WTC11 (cell line): ENCODE data around the gene PAK1. TPM values are rescaled to one million over a fixed set of nuclear protein-coding genes. Genes with fewer than 3 reads are reported as not detected.

Experiments
- ATAC-seq: fragments of 200-7000 bp; cut with Tn5 transposase; 2 replicates; pipeline ENCODE4 v1.10.0; 2021; ENCODE audit warnings: mild to moderate bottlenecking, moderate library complexity
- CTCF ChIA-PET: fragments of 300-600 bp; sonication (Branson Sonifier 250); formaldehyde crosslinking; loops from one replicate; lab custom pipeline; 2021; ENCODE audit warnings: antibody characterized with exemption; lab: Charles Lee
- POLR2A ChIA-PET: fragments of 350-600 bp; sonication (Branson Sonifier 250); formaldehyde crosslinking; loops from one replicate; lab custom pipeline; 2021; ENCODE audit warnings: antibody characterized with exemption; lab: Charles Lee
- DNase-seq: peaks from one replicate; pipeline ENCODE4 v3.0.0; 2021; ENCODE audit warnings: low spot score
- H3K27ac Mint-ChIP-seq: 2 replicates; pipeline ENCODE4 v1.8.0; 2021; ENCODE audit warnings: mixed read lengths
- H3K27me3 Mint-ChIP-seq: 2 replicates; pipeline ENCODE4 v1.8.0; 2021; ENCODE audit warnings: low read depth, mild to moderate bottlenecking, moderate library complexity, mixed read lengths
- H3K36me3 Mint-ChIP-seq: 2 replicates; pipeline ENCODE4 v1.8.0; 2021; ENCODE audit warnings: mixed read lengths
- H3K4me1 Mint-ChIP-seq: 2 replicates; pipeline ENCODE4 v1.8.0; 2022; ENCODE audit warnings: mixed read lengths
- H3K4me3 Mint-ChIP-seq: 2 replicates; pipeline ENCODE4 v1.8.0; 2021; ENCODE audit warnings: mild to moderate bottlenecking, moderate library complexity, mixed read lengths
- H3K9me3 Mint-ChIP-seq: 2 replicates; pipeline ENCODE4 v1.8.0; 2021; ENCODE audit warnings: mixed read lengths
- ATF1 ChIP-seq: sonication (generic); formaldehyde crosslinking; IDR thresholded peaks from 2 replicates; pipeline ENCODE4 v1.8.1; 2023; ENCODE audit warnings: mild to moderate bottlenecking, moderate library complexity, missing genetic modification reagents
- ETV6 ChIP-seq: sonication (generic); formaldehyde crosslinking; IDR thresholded peaks from 2 replicates; pipeline ENCODE4 v1.8.1; 2022; ENCODE audit warnings: mild to moderate bottlenecking, missing genetic modification reagents
- GABPB1 ChIP-seq: sonication (generic); formaldehyde crosslinking; IDR thresholded peaks from 2 replicates; pipeline ENCODE4 v1.8.1; 2023; ENCODE audit warnings: mild to moderate bottlenecking, missing genetic modification reagents
- JAZF1 ChIP-seq: fragments of 250-450 bp; sonication (Bioruptor Pico); IDR thresholded peaks from 2 replicates; pipeline ENCODE4 v1.9.0; 2021; ENCODE audit warnings: moderate library complexity, mild to moderate bottlenecking, inconsistent platforms
- JUN ChIP-seq: sonication (generic); formaldehyde crosslinking; IDR thresholded peaks from 2 replicates; pipeline ENCODE4 v1.8.0; 2023; ENCODE audit warnings: mild to moderate bottlenecking, missing genetic modification reagents
- NR2C2 ChIP-seq: sonication (generic); formaldehyde crosslinking; IDR thresholded peaks from 2 replicates; pipeline ENCODE4 v1.8.0; 2022; ENCODE audit warnings: mild to moderate bottlenecking, missing genetic modification reagents
- NR3C1 ChIP-seq: sonication (generic); formaldehyde crosslinking; conservative IDR thresholded peaks from 2 replicates; pipeline ENCODE4 v1.8.1; 2023; ENCODE audit warnings: low read depth, mild to moderate bottlenecking, missing genetic modification reagents
- TEAD1 ChIP-seq: sonication (generic); formaldehyde crosslinking; IDR thresholded peaks from 2 replicates; pipeline ENCODE4 v1.8.0; 2022; ENCODE audit warnings: mild to moderate bottlenecking, missing genetic modification reagents
- ZNF121 ChIP-seq: sonication (generic); formaldehyde crosslinking; IDR thresholded peaks from 2 replicates; pipeline ENCODE4 v1.8.0; 2023; ENCODE audit warnings: missing genetic modification reagents
- ZNF263 ChIP-seq: sonication (generic); formaldehyde crosslinking; IDR thresholded peaks from 2 replicates; pipeline ENCODE4 v1.8.1; 2022; ENCODE audit warnings: low read depth, mild to moderate bottlenecking, moderate library complexity, missing genetic modification reagents
- total RNA-seq: library from RNA; stranded (reverse); gene quantifications from 3 replicates; pipeline ENCODE4 v1.2.3, GENCODE V29; 2021
- TF ChIP-seq, protein P1 (sequence below): sonication (generic); formaldehyde crosslinking; IDR thresholded peaks from 2 replicates; pipeline ENCODE4 v1.8.0; 2022; ENCODE audit warnings: mild to moderate bottlenecking, missing genetic modification reagents
- TF ChIP-seq, protein P2 (sequence below): sonication (generic); formaldehyde crosslinking; IDR thresholded peaks from 2 replicates; pipeline ENCODE4 v1.8.1; 2022; ENCODE audit warnings: low read depth, mild to moderate bottlenecking, moderate library complexity, missing genetic modification reagents, borderline replicate concordance
- TF ChIP-seq, protein P3 (sequence below): fragments of 250-450 bp; sonication (Bioruptor Pico); IDR thresholded peaks from 2 replicates; pipeline ENCODE4 v1.9.0; 2021; ENCODE audit warnings: moderate library complexity, mild to moderate bottlenecking, inconsistent platforms, borderline replicate concordance
- TF ChIP-seq, protein P4 (sequence below): fragments of 250-450 bp; sonication (Bioruptor Pico); IDR thresholded peaks from 2 replicates; pipeline ENCODE4 v1.9.0; 2021; ENCODE audit warnings: mild to moderate bottlenecking, borderline replicate concordance
- TF ChIP-seq, protein P5 (sequence below): sonication (generic); formaldehyde crosslinking; IDR thresholded peaks from 2 replicates; pipeline ENCODE4 v1.8.0; 2023; ENCODE audit warnings: missing genetic modification reagents
- TF ChIP-seq, protein P6 (sequence below): fragments of 250-450 bp; sonication (Bioruptor Pico); conservative IDR thresholded peaks from 2 replicates; pipeline ENCODE4 v1.9.0; 2021; ENCODE audit warnings: mild to moderate bottlenecking
- TF ChIP-seq, protein P7 (sequence below): sonication (generic); formaldehyde crosslinking; IDR thresholded peaks from 2 replicates; pipeline ENCODE4 v1.8.1; 2022; ENCODE audit warnings: mild to moderate bottlenecking, moderate library complexity, missing genetic modification reagents
- TF ChIP-seq, protein P8 (sequence below): sonication (generic); formaldehyde crosslinking; IDR thresholded peaks from 2 replicates; pipeline ENCODE4 v1.8.0; 2023; ENCODE audit warnings: mild to moderate bottlenecking, missing genetic modification reagents
- TF ChIP-seq, protein P9 (sequence below): sonication (generic); formaldehyde crosslinking; IDR thresholded peaks from 2 replicates; pipeline ENCODE4 v1.8.1; 2023; ENCODE audit warnings: mild to moderate bottlenecking, missing genetic modification reagents
- TF ChIP-seq, protein P10 (sequence below): sonication (generic); formaldehyde crosslinking; IDR thresholded peaks from 2 replicates; pipeline ENCODE4 v1.8.1; 2023; ENCODE audit warnings: mild to moderate bottlenecking, moderate library complexity, missing genetic modification reagents

Gene PAK1
- total RNA-seq, 1 experiment from 2014 or later = 160 TPM

DNA sequence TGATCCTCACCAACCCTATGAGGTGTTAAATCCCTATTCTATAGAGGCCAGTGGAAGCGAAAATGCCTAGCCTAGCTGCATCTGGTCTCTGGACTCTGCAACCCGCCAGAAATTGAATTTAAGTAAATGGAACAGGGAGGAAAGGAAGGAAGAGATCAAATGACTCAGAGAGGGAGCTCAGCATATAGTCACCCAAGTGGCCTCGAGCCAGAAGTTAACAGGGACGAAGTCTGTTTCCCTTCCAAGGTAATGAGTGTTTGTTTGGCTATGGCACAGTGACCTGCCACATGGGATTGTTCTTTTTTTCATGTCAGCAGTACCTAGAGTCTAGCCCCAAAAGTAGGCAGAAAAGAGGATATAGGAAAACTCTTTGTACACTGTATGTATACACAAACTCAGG lies 66.3 kb downstream of the PAK1 start:
- Mint-ChIP-seq H3K27me3 (no peaks in the 10 kb centered on the region), H3K9me3 (no peaks in the 10 kb centered on the region), H3K4me1 (peaks cover 52% of the 10 kb centered on the region)
- ATAC-seq (no peak), DNase-seq (no peak)
- TF ChIP-seq, protein P1, sequence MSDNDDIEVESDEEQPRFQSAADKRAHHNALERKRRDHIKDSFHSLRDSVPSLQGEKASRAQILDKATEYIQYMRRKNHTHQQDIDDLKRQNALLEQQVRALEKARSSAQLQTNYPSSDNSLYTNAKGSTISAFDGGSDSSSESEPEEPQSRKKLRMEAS (CRISPR knock-in tag) = no peak
- TF ChIP-seq, protein P2, sequence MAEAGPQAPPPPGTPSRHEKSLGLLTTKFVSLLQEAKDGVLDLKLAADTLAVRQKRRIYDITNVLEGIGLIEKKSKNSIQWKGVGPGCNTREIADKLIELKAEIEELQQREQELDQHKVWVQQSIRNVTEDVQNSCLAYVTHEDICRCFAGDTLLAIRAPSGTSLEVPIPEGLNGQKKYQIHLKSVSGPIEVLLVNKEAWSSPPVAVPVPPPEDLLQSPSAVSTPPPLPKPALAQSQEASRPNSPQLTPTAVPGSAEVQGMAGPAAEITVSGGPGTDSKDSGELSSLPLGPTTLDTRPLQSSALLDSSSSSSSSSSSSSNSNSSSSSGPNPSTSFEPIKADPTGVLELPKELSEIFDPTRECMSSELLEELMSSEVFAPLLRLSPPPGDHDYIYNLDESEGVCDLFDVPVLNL (CRISPR knock-in tag) = no peak
- TF ChIP-seq, protein P3, sequence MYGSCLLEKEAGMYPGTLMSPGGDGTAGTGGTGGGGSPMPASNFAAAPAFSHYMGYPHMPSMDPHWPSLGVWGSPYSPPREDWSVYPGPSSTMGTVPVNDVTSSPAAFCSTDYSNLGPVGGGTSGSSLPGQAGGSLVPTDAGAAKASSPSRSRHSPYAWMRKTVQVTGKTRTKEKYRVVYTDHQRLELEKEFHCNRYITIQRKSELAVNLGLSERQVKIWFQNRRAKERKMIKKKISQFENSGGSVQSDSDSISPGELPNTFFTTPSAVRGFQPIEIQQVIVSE (CRISPR knock-in tag) = no peak
- TF ChIP-seq ATF1 (CRISPR knock-in tag) (no peak), GABPB1 (CRISPR knock-in tag) (no peak), ZNF121 (CRISPR knock-in tag) (no peak), JAZF1 (CRISPR knock-in tag) (no peak), JUN (no peak), NR3C1 (no peak), NR2C2 (CRISPR knock-in tag) (no peak), ZNF263 (CRISPR knock-in tag) (no peak), TEAD1 (CRISPR knock-in tag) (no peak), ETV6 (CRISPR knock-in tag) (no peak)
- TF ChIP-seq, protein P4, sequence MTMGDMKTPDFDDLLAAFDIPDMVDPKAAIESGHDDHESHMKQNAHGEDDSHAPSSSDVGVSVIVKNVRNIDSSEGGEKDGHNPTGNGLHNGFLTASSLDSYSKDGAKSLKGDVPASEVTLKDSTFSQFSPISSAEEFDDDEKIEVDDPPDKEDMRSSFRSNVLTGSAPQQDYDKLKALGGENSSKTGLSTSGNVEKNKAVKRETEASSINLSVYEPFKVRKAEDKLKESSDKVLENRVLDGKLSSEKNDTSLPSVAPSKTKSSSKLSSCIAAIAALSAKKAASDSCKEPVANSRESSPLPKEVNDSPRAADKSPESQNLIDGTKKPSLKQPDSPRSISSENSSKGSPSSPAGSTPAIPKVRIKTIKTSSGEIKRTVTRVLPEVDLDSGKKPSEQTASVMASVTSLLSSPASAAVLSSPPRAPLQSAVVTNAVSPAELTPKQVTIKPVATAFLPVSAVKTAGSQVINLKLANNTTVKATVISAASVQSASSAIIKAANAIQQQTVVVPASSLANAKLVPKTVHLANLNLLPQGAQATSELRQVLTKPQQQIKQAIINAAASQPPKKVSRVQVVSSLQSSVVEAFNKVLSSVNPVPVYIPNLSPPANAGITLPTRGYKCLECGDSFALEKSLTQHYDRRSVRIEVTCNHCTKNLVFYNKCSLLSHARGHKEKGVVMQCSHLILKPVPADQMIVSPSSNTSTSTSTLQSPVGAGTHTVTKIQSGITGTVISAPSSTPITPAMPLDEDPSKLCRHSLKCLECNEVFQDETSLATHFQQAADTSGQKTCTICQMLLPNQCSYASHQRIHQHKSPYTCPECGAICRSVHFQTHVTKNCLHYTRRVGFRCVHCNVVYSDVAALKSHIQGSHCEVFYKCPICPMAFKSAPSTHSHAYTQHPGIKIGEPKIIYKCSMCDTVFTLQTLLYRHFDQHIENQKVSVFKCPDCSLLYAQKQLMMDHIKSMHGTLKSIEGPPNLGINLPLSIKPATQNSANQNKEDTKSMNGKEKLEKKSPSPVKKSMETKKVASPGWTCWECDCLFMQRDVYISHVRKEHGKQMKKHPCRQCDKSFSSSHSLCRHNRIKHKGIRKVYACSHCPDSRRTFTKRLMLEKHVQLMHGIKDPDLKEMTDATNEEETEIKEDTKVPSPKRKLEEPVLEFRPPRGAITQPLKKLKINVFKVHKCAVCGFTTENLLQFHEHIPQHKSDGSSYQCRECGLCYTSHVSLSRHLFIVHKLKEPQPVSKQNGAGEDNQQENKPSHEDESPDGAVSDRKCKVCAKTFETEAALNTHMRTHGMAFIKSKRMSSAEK (CRISPR knock-in tag) = no peak
- TF ChIP-seq, protein P5, sequence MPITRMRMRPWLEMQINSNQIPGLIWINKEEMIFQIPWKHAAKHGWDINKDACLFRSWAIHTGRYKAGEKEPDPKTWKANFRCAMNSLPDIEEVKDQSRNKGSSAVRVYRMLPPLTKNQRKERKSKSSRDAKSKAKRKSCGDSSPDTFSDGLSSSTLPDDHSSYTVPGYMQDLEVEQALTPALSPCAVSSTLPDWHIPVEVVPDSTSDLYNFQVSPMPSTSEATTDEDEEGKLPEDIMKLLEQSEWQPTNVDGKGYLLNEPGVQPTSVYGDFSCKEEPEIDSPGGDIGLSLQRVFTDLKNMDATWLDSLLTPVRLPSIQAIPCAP (CRISPR knock-in tag) = no peak
- TF ChIP-seq, protein P6, sequence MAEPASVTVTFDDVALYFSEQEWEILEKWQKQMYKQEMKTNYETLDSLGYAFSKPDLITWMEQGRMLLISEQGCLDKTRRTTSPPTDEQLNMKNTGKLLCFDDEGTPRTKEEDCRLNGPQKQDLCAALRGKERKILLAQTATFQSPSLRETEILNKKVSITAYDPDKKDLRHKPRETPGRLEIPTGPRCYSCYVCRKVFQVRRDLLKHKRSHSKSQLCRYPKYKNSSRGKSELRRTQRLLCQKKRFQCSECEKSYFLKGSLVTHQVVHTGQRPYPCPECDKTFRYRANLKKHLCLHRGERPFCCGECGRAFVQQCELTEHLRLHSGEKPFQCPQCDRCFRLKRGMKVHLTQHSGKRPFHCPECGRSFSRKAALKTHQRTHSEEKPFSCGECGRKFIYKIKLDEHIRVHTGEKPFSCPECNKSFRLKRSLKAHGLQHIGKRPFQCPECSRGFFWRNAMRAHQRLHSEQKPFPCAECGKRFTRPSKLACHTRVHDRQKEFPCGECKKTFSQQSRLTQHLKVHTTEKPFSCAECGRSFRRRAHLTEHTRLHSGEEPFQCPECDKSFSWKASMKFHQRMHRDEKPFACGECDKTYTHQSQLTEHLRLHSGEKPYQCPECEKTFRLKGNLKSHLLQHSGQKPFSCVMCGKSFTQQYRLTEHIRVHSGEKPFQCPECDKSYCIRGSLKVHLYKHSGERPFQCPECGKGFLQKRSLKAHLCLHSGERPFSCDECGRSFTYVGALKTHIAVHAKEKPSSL = no peak
- TF ChIP-seq, protein P7, sequence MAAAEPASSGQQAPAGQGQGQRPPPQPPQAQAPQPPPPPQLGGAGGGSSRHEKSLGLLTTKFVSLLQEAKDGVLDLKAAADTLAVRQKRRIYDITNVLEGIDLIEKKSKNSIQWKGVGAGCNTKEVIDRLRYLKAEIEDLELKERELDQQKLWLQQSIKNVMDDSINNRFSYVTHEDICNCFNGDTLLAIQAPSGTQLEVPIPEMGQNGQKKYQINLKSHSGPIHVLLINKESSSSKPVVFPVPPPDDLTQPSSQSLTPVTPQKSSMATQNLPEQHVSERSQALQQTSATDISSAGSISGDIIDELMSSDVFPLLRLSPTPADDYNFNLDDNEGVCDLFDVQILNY (CRISPR knock-in tag) = no peak
- TF ChIP-seq, protein P8, sequence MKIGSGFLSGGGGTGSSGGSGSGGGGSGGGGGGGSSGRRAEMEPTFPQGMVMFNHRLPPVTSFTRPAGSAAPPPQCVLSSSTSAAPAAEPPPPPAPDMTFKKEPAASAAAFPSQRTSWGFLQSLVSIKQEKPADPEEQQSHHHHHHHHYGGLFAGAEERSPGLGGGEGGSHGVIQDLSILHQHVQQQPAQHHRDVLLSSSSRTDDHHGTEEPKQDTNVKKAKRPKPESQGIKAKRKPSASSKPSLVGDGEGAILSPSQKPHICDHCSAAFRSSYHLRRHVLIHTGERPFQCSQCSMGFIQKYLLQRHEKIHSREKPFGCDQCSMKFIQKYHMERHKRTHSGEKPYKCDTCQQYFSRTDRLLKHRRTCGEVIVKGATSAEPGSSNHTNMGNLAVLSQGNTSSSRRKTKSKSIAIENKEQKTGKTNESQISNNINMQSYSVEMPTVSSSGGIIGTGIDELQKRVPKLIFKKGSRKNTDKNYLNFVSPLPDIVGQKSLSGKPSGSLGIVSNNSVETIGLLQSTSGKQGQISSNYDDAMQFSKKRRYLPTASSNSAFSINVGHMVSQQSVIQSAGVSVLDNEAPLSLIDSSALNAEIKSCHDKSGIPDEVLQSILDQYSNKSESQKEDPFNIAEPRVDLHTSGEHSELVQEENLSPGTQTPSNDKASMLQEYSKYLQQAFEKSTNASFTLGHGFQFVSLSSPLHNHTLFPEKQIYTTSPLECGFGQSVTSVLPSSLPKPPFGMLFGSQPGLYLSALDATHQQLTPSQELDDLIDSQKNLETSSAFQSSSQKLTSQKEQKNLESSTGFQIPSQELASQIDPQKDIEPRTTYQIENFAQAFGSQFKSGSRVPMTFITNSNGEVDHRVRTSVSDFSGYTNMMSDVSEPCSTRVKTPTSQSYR (CRISPR knock-in tag) = no peak
- TF ChIP-seq, protein P9, sequence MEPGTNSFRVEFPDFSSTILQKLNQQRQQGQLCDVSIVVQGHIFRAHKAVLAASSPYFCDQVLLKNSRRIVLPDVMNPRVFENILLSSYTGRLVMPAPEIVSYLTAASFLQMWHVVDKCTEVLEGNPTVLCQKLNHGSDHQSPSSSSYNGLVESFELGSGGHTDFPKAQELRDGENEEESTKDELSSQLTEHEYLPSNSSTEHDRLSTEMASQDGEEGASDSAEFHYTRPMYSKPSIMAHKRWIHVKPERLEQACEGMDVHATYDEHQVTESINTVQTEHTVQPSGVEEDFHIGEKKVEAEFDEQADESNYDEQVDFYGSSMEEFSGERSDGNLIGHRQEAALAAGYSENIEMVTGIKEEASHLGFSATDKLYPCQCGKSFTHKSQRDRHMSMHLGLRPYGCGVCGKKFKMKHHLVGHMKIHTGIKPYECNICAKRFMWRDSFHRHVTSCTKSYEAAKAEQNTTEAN (CRISPR knock-in tag) = no peak
- TF ChIP-seq, protein P10, sequence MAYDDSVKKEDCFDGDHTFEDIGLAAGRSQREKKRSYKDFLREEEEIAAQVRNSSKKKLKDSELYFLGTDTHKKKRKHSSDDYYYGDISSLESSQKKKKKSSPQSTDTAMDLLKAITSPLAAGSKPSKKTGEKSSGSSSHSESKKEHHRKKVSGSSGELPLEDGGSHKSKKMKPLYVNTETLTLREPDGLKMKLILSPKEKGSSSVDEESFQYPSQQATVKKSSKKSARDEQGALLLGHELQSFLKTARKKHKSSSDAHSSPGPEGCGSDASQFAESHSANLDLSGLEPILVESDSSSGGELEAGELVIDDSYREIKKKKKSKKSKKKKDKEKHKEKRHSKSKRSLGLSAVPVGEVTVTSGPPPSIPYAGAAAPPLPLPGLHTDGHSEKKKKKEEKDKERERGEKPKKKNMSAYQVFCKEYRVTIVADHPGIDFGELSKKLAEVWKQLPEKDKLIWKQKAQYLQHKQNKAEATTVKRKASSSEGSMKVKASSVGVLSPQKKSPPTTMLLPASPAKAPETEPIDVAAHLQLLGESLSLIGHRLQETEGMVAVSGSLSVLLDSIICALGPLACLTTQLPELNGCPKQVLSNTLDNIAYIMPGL = no peak
- TF ChIP-seq, all 79 proteins: peak for 0
- Mint-ChIP-seq H3K27ac (0 out of 2 replicates have a peak overlapping the region, but pooled peaks have one; percentile 31), H3K4me3 (no peak overlapping the region), H3K36me3 (no peaks in the 10 kb centered on the region)
- CTCF ChIA-PET = interaction anchor here (0.9 kb wide), 1 partner anchor 211 kb away, joined by 3 read pairs; no protein-coding TSS in a partner anchor
- POLR2A ChIA-PET = no interaction called here
